RWPE2 (cell line): ENCODE data around the gene TMOD1.

Experiments used
- ATAC-seq: fragments of 200-7000 bp; cut with Tn5 transposase; 3 replicates; pipeline ENCODE4 v1.9.1; 2021; ENCODE audit warnings: low read depth
- DNase-seq: peaks from one replicate; pipeline ENCODE4 v3.0.0-alpha.2; 2020; ENCODE audit warnings: low spot score
- H3K27ac ChIP-seq: fragments of 450-650 bp; 2 replicates; pipeline ENCODE4 v1.5.1; 2017; ENCODE audit warnings: mild to moderate bottlenecking; ENCODE audit not compliant: poor library complexity, severe bottlenecking
- H3K27me3 ChIP-seq: fragments of 250-450 bp; sonication (Bioruptor Pico); 2 replicates; pipeline ENCODE4 v1.5.1; 2021; ENCODE audit warnings: mild to moderate bottlenecking, moderate library complexity; ENCODE audit not compliant: insufficient read depth, poor library complexity, severe bottlenecking
- H3K36me3 ChIP-seq: fragments of 250-450 bp; sonication (Bioruptor Pico); 2 replicates; pipeline ENCODE4 v1.5.1; 2020; ENCODE audit warnings: low read depth, mild to moderate bottlenecking, moderate library complexity
- H3K4me1 ChIP-seq: fragments of 250-450 bp; sonication (Bioruptor Pico); 2 replicates; pipeline ENCODE4 v1.5.1; 2021; ENCODE audit warnings: mild to moderate bottlenecking, moderate library complexity; ENCODE audit not compliant: insufficient read depth, poor library complexity, severe bottlenecking
- H3K4me3 ChIP-seq: fragments of 250-450 bp; sonication (Bioruptor Pico); 2 replicates; pipeline ENCODE4 v1.5.1; 2021; ENCODE audit warnings: mild to moderate bottlenecking, moderate library complexity; ENCODE audit not compliant: severe bottlenecking
- H3K9me3 ChIP-seq: fragments of 250-450 bp; sonication (Bioruptor Pico); 2 replicates; pipeline ENCODE4 v1.5.1; 2021; ENCODE audit warnings: mild to moderate bottlenecking, moderate library complexity; ENCODE audit not compliant: severe bottlenecking
- CTCF ChIP-seq: fragments of 450-650 bp; IDR thresholded peaks from one replicate; pipeline ENCODE4 v1.5.1; 2017; ENCODE audit warnings: mild to moderate bottlenecking, moderate library complexity; ENCODE audit not compliant: poor library complexity, severe bottlenecking

The TMOD1 gene

GRCh38 chr9:97468658-97469448 lies 32.6 kb upstream of the TMOD1 start:
- DNase-seq (no peak), ATAC-seq (peak; percentile 73; the same call in 2 of the 3 replicates)
- H3K27me3 ChIP-seq, result no peaks in the 10 kb centered on the region
- peak; percentile 66 for TF ChIP-seq CTCF
- no peaks in the 10 kb centered on the region for H3K9me3 ChIP-seq
- no peaks in the 10 kb centered on the region for H3K4me1 ChIP-seq
- H3K4me3 ChIP-seq, result no peak overlapping the region
- H3K36me3 ChIP-seq, result no peaks in the 10 kb centered on the region
- H3K27ac ChIP-seq, result no peak overlapping the region

- TF ChIP-seq CTCF, result peak; percentile 21
- Histone ChIP-seq H3K4me3 (no peak overlapping the region), H3K27me3 (no peaks in the 10 kb centered on the region), H3K9me3 (no peaks in the 10 kb centered on the region), H3K4me1 (no peaks in the 10 kb centered on the region), H3K36me3 (no peaks in the 10 kb centered on the region), H3K27ac (no peak overlapping the region)
- DNase-seq (no peak), ATAC-seq (no peak)
Observed at GRCh38 chr9:97470076-97470475, 31.4 kb upstream of the TMOD1 start.

- H3K27ac ChIP-seq, result no peak overlapping the region
- H3K36me3 ChIP-seq, result no peaks in the 10 kb centered on the region
- no peak for ATAC-seq
- no peak for TF ChIP-seq CTCF
- H3K4me3 ChIP-seq, result no peak overlapping the region
- H3K4me1 ChIP-seq, result no peaks in the 10 kb centered on the region
- H3K27me3 ChIP-seq, result no peaks in the 10 kb centered on the region
- H3K9me3 ChIP-seq, result no peaks in the 10 kb centered on the region
- no peak for DNase-seq
Observed at GRCh38 chr9:97473717-97474116, 27.7 kb upstream of the TMOD1 start.

- TF ChIP-seq CTCF, result no peak
- Histone ChIP-seq H3K9me3 (no peaks in the 10 kb centered on the region), H3K4me1 (no peaks in the 10 kb centered on the region), H3K4me3 (no peak overlapping the region), H3K27ac (no peak overlapping the region), H3K27me3 (no peaks in the 10 kb centered on the region), H3K36me3 (no peaks in the 10 kb centered on the region)
- no peak for DNase-seq
- ATAC-seq, result no peak
Observed at GRCh38 chr9:97474372-97474925, 27.0 kb upstream of the TMOD1 start.

- H3K4me3 ChIP-seq, result no peak overlapping the region
- H3K27ac ChIP-seq, result no peak overlapping the region
- TF ChIP-seq CTCF, result no peak
- ATAC-seq (no peak), DNase-seq (no peak)
- no peaks in the 10 kb centered on the region for H3K4me1 ChIP-seq
- no peaks in the 10 kb centered on the region for H3K36me3 ChIP-seq
- no peaks in the 10 kb centered on the region for H3K9me3 ChIP-seq
- H3K27me3 ChIP-seq, result no peaks in the 10 kb centered on the region
Observed at GRCh38 chr9:97475059-97475458, 26.4 kb upstream of the TMOD1 start.
